ENCODE data around the gene TAF13.

The TAF13 gene

GRCh38 chr1:109099938-109100773 is 24.4 kb upstream of the TAF13 start (continued):
- no peak for TF ChIP-seq ZNF26 (tag by site-specific recombination; IDR thresholded peaks at IDR 0.05)
- no peak for TF ChIP-seq ZNF354C (tag by site-specific recombination; IDR thresholded peaks at IDR 0.05; ENCODE audit: borderline replicate concordance, low read depth)
- 0 out of 2 replicates have a peak, but pooled peaks have one; percentile 36 for TF ChIP-seq ZNF404 (tag by site-specific recombination; IDR thresholded peaks at IDR 0.05)
- TF ChIP-seq GLI4 (tag by site-specific recombination; IDR thresholded peaks at IDR 0.05): peak; percentile 84; the same call in 1 of the 2 replicates
- TF ChIP-seq ZNF654 (tag by site-specific recombination; IDR thresholded peaks at IDR 0.05; ENCODE audit: low read depth): peak; percentile 3; the same call in 1 of the 2 replicates
- TF ChIP-seq ZNF488 (tag by site-specific recombination; IDR thresholded peaks at IDR 0.05): no peak
- TF ChIP-seq ZNF596 (tag by site-specific recombination; IDR thresholded peaks at IDR 0.05): no peak
- no peak for TF ChIP-seq ZNF677 (tag by site-specific recombination; IDR thresholded peaks at IDR 0.05)
- TF ChIP-seq ZBTB6 (tag by site-specific recombination; IDR thresholded peaks at IDR 0.05): peak; percentile 50; the same call in 1 of the 2 replicates
- 0 out of 2 replicates have a peak, but pooled peaks have one; percentile 45 for TF ChIP-seq BCL11A (tag by site-specific recombination; IDR thresholded peaks at IDR 0.05; ENCODE audit: low read depth)
- TF ChIP-seq ZNF626 (tag by site-specific recombination; IDR thresholded peaks at IDR 0.05): no peak
- peak; percentile 82 for TF ChIP-seq AEBP2 (tag by site-specific recombination; IDR thresholded peaks at IDR 0.05; ENCODE audit: borderline replicate concordance)
- TF ChIP-seq BCL11B (tag by site-specific recombination; IDR thresholded peaks at IDR 0.05; ENCODE audit: low read depth): 0 out of 2 replicates have a peak, but pooled peaks have one; percentile 61
- peak; percentile 95 for TF ChIP-seq ZNF610 (tag by site-specific recombination; IDR thresholded peaks at IDR 0.05; ENCODE audit: borderline replicate concordance)
- 0 out of 2 replicates have a peak, but pooled peaks have one; percentile 62 for TF ChIP-seq ZNF624 (tag by site-specific recombination; IDR thresholded peaks at IDR 0.05)
- TF ChIP-seq ZNF621 (tag by site-specific recombination; IDR thresholded peaks at IDR 0.05): no peak
- TF ChIP-seq ZNF121 (tag by site-specific recombination; IDR thresholded peaks at IDR 0.05): 0 out of 2 replicates have a peak, but pooled peaks have one; percentile 35
- peak; percentile 93 for TF ChIP-seq WT1 (tag by site-specific recombination; IDR thresholded peaks at IDR 0.05)
- TF ChIP-seq ZNF274 (IDR thresholded peaks at IDR 0.05; ENCODE audit: low read length): no peak
- no peak for TF ChIP-seq ZNF274 (tag by site-specific recombination; IDR thresholded peaks at IDR 0.05; ENCODE audit: borderline replicate concordance)
- TF ChIP-seq ZNF513 (tag by site-specific recombination; IDR thresholded peaks at IDR 0.05): peak; percentile 52; the same call in 1 of the 2 replicates
- no peak for TF ChIP-seq ZNF530 (tag by site-specific recombination; IDR thresholded peaks at IDR 0.05; ENCODE audit: low read depth)
- TF ChIP-seq ZNF561 (tag by site-specific recombination; IDR thresholded peaks at IDR 0.05; ENCODE audit: borderline replicate concordance): peak; percentile 88
- TF ChIP-seq TRIM28 (IDR thresholded peaks at IDR 0.05; ENCODE audit: borderline replicate concordance, low read length): no peak
- TF ChIP-seq ZSCAN23 (tag by site-specific recombination; IDR thresholded peaks at IDR 0.05): peak; percentile 92; the same call in 1 of the 2 replicates
- TF ChIP-seq HOXD13 (CRISPR knock-in tag; IDR thresholded peaks at IDR 0.05; ENCODE audit: borderline replicate concordance): 0 out of 2 replicates have a peak, but pooled peaks have one; percentile 15
- no peak for TF ChIP-seq ZNF433 (tag by site-specific recombination; IDR thresholded peaks at IDR 0.05; ENCODE audit: low read depth)
- no peak for TF ChIP-seq ZNF600 (tag by site-specific recombination; IDR thresholded peaks at IDR 0.05)
- TF ChIP-seq ZNF146 (tag by site-specific recombination; IDR thresholded peaks at IDR 0.05): peak; percentile 75
- no peak for TF ChIP-seq ZNF184 (tag by site-specific recombination; IDR thresholded peaks at IDR 0.05)
- TF ChIP-seq ZNF10 (tag by site-specific recombination; IDR thresholded peaks at IDR 0.05): peak; percentile 77
- TF ChIP-seq ZNF324 (tag by site-specific recombination; IDR thresholded peaks at IDR 0.05): peak; percentile 90; the same call in 1 of the 2 replicates
